ENCODE measurements around the gene TRIM49B.
"Not testable (repeated sequence)": the region's sequence is repeated elsewhere in the genome, so short reads cannot be mapped to it uniquely, and the experiment has no call there.

Gene TRIM49B, protein sequence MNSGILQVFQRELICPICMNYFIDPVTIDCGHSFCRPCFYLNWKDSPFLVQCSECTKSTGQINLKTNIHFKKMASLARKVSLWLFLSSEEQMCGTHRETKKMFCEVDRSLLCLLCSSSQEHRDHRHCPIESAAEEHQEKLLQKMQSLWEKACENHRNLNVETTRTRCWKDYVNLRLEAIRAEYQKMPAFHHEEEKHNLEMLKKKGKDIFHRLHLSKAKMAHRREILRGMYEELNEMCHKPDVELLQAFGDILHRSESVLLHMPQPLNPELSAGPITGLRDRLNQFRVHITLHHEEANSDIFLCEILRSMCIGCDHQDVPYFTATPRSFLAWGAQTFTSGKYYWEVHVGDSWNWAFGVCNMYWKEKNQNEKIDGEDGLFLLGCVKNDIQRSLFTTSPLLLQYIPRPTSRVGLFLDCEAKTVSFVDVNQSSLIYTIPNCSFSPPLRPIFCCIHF

DNA sequence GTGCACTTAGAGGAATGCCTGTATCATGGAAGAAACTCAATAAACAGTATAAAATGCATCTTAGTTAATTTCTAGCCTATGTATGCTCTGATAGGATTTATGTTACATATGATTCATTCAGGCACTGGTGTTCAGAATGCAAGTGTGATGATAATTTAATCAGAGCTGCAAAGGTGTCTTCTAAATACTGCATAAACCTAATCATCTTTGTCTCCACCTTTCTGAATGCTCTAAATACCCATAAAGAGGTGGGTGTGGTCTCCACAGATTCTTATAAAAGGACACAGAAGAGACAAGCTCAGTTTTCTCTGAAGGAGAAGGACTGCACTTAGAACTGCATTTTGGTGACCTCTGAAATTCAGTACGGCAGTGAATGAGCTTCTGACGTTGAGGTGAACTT, at the start of gene TRIM49B:
TRIM49B (plus strand) TSS at position 301 of the 400 bp plus-strand sequence. CDS start 2,777 bp downstream, outside the sequence.
- DNase-seq = not testable (repeated sequence)

DNA sequence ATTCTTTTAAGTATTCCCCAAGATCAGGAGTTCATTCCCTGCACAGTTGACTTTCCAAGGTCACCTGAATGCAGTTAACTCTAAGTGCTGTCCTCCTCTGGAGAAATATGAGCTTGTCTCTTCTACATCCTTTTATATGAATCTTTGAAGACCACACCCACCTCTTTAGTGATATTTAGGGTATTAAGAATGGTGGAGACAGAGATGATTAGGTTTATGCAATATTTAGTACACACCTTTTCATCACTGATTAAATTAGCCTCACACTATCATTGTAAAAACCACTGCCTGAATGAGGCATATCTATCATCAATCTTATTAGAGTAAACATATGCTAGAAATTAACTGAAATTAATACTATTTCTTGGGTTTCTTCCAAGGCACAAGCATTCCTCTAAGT, 44.8 kb upstream of the TRIM49B start, which contains the start of gene TRIM51G:
TRIM51G (minus strand) TSS at position 101 of the 400 bp plus-strand sequence. CDS start 2,190 bp downstream, outside the sequence.
- DNase-seq = not testable (repeated sequence)

DNA sequence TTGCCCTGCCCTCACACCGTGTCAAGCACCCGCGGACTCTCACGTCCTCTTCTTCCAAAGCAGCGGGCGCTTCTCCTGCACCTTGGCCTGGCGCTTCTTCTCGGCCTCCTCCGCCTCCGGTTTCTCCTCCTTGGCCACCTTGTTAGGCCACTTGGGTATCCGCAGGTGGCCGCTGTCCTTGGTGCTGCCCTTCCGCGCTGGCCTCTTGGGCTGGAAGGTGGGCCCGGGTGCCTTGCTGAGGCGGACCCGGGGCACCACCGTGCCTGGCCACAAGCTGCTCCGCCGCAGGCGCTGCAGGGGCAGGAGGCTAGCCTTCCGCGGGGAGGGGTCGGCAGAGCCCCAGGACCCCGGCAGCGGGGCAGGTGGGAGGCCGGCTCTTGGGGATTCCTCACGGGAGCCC, 19.6 kb downstream of the TRIM49B start:
- DNase-seq = not testable (repeated sequence)

DNA sequence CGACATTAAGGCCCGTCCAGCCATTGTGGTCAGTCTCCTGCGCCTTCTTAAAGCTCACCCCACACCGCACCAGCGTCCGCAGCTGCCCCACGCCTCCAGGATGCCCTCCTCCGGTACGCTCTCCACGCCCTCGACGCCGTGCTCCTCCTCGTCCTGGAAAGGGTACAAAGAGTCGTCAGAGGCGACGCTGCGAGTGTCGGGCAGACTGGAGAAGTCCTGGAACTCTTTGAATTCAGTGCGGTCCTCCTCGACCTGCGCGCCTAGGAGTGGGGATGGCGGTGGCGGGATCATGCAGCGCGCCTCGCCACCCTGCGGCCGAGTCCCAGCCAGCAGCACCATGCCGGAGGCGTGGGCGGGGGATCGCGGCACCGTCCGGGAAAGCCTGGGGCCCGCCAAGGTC, 21.2 kb downstream of the TRIM49B start:
- not testable (repeated sequence) for DNase-seq

DNA sequence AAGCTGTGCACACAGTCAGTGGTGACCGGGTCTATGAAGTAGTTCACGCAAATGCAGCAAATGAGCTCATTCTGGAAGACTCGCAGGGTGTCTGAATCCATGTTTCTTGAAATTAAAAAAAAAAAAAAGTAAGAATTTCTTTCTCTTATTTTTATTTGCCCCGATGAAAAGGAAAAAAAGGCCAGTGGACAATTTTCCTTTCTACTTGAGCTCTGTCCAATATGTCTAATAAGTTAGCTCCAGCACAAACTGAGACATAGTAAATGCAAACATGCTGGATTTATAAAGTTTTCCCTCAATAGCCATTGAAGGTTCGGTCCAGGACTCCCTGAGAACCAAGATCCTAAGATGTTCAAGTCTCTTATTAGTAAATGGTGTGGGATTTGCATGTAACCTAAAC, 30.4 kb downstream of the TRIM49B start, which contains the start of gene TRIM64C:
TRIM64C (minus strand) TSS at position 101 of the 400 bp plus-strand sequence; CDS start at position 101, 0 bp downstream.
- not testable (repeated sequence) for DNase-seq

- not testable (repeated sequence) for DNase-seq
These were observed 41.3 kb downstream of the TRIM49B start for GRCh38 chr11:49069897-49070296.

Data from NCI-H2227 treated with DMSO at 0.1 percent for 48 hours (cell line).